WTC11 (cell line): ENCODE data around the gene CTNNA2. TPM values are rescaled to one million over a fixed set of nuclear protein-coding genes. Genes with fewer than 3 reads are reported as not detected.

Source experiments
- ATAC-seq: fragments of 200-7000 bp; cut with Tn5 transposase; 2 replicates; pipeline ENCODE4 v1.10.0; 2021; ENCODE audit warnings: mild to moderate bottlenecking, moderate library complexity
- CTCF ChIA-PET: fragments of 300-600 bp; sonication (Branson Sonifier 250); formaldehyde crosslinking; loops from one replicate; lab custom pipeline; 2021; ENCODE audit warnings: antibody characterized with exemption; lab: Charles Lee
- POLR2A ChIA-PET: fragments of 350-600 bp; sonication (Branson Sonifier 250); formaldehyde crosslinking; loops from one replicate; lab custom pipeline; 2021; ENCODE audit warnings: antibody characterized with exemption; lab: Charles Lee
- DNase-seq: peaks from one replicate; pipeline ENCODE4 v3.0.0; 2021; ENCODE audit warnings: low spot score
- H3K27ac Mint-ChIP-seq: 2 replicates; pipeline ENCODE4 v1.8.0; 2021; ENCODE audit warnings: mixed read lengths
- H3K27me3 Mint-ChIP-seq: 2 replicates; pipeline ENCODE4 v1.8.0; 2021; ENCODE audit warnings: low read depth, mild to moderate bottlenecking, moderate library complexity, mixed read lengths
- H3K36me3 Mint-ChIP-seq: 2 replicates; pipeline ENCODE4 v1.8.0; 2021; ENCODE audit warnings: mixed read lengths
- H3K4me1 Mint-ChIP-seq: 2 replicates; pipeline ENCODE4 v1.8.0; 2022; ENCODE audit warnings: mixed read lengths
- H3K4me3 Mint-ChIP-seq: 2 replicates; pipeline ENCODE4 v1.8.0; 2021; ENCODE audit warnings: mild to moderate bottlenecking, moderate library complexity, mixed read lengths
- H3K9me3 Mint-ChIP-seq: 2 replicates; pipeline ENCODE4 v1.8.0; 2021; ENCODE audit warnings: mixed read lengths
- ETV6 ChIP-seq: sonication (generic); formaldehyde crosslinking; IDR thresholded peaks from 2 replicates; pipeline ENCODE4 v1.8.1; 2022; ENCODE audit warnings: mild to moderate bottlenecking, missing genetic modification reagents
- IRF2 ChIP-seq: sonication (generic); formaldehyde crosslinking; IDR thresholded peaks from 2 replicates; pipeline ENCODE4 v1.8.0; 2022; ENCODE audit warnings: low read depth, missing genetic modification reagents, borderline replicate concordance
- JUN ChIP-seq: sonication (generic); formaldehyde crosslinking; IDR thresholded peaks from 2 replicates; pipeline ENCODE4 v1.8.0; 2023; ENCODE audit warnings: mild to moderate bottlenecking, missing genetic modification reagents
- KAT7 ChIP-seq: sonication (generic); formaldehyde crosslinking; IDR thresholded peaks from 2 replicates; pipeline ENCODE4 v1.8.1; 2023; ENCODE audit warnings: missing genetic modification reagents, mild to moderate bottlenecking, borderline replicate concordance
- NFATC4 ChIP-seq: fragments of 250-450 bp; sonication (Bioruptor Pico); IDR thresholded peaks from 2 replicates; pipeline ENCODE4 v1.9.0; 2021; ENCODE audit warnings: mild to moderate bottlenecking
- NFYB ChIP-seq: sonication (generic); formaldehyde crosslinking; conservative IDR thresholded peaks from 2 replicates; pipeline ENCODE4 v1.8.0; 2022; ENCODE audit warnings: low read depth, missing genetic modification reagents
- SOX15 ChIP-seq: fragments of 250-450 bp; sonication (Bioruptor Pico); IDR thresholded peaks from 2 replicates; pipeline ENCODE4 v1.9.0; 2021; ENCODE audit warnings: mild to moderate bottlenecking
- SP1 ChIP-seq: sonication (generic); formaldehyde crosslinking; conservative IDR thresholded peaks from 2 replicates; pipeline ENCODE4 v1.8.1; 2022; ENCODE audit warnings: missing genetic modification reagents
- TCF7 ChIP-seq: sonication (generic); formaldehyde crosslinking; IDR thresholded peaks from 2 replicates; pipeline ENCODE4 v1.8.0; 2022; ENCODE audit warnings: mild to moderate bottlenecking, low read depth, missing genetic modification reagents, moderate library complexity
- ZNF423 ChIP-seq: fragments of 250-450 bp; sonication (Bioruptor Pico); IDR thresholded peaks from 2 replicates; pipeline ENCODE4 v2.1.2; 2022; ENCODE audit warnings: mild to moderate bottlenecking, moderate library complexity
- total RNA-seq: library from RNA; stranded (reverse); gene quantifications from 3 replicates; pipeline ENCODE4 v1.2.3, GENCODE V29; 2021
- TF ChIP-seq, protein P1 (sequence below): sonication (generic); formaldehyde crosslinking; IDR thresholded peaks from 2 replicates; pipeline ENCODE4 v1.8.0; 2022; ENCODE audit warnings: mild to moderate bottlenecking, missing genetic modification reagents
- TF ChIP-seq, protein P2 (sequence below): fragments of 250-450 bp; sonication (Bioruptor Pico); IDR thresholded peaks from 2 replicates; pipeline ENCODE4 v1.9.0; 2021; ENCODE audit warnings: mild to moderate bottlenecking
- TF ChIP-seq, protein P3 (sequence below): sonication (generic); formaldehyde crosslinking; conservative IDR thresholded peaks from 2 replicates; pipeline ENCODE4 v1.8.1; 2022; ENCODE audit warnings: mild to moderate bottlenecking, missing genetic modification reagents
- TF ChIP-seq, protein P4 (sequence below): fragments of 200-600 bp; IDR thresholded peaks from 2 replicates; pipeline ENCODE4 v1.8.0; 2022; ENCODE audit warnings: antibody characterized with exemption
- TF ChIP-seq, protein P5 (sequence below): sonication (generic); formaldehyde crosslinking; IDR thresholded peaks from 2 replicates; pipeline ENCODE4 v1.8.0; 2022; ENCODE audit warnings: missing genetic modification reagents

Gene CTNNA2
- total RNA-seq, 1 experiment from 2014 or later = 3.8 TPM

DNA sequence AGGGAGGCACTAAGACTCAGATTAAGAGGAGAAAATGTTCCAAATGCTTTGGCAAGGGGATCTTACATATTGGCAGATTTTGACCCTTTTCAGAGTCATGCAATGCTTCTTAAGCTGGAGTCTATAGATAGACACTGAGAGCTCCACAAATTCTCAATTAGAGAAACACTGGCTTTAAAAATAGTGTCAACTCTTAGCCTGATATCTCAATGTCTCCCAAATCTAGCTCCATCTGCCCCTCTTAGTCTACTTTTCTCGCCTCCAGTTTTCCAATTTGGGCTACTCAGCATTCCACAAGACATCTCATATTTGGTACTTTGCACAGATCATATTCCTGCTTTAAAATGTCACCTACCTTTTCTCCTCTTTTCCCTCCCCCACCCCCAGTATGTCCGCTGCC lies 559.1 kb downstream of the CTNNA2 start (continued):
- TF ChIP-seq NFATC4 (CRISPR knock-in tag) (no peak), JUN (CRISPR knock-in tag) (no peak), TCF7 (CRISPR knock-in tag) (no peak), SOX15 (CRISPR knock-in tag) (no peak), SP1 (CRISPR knock-in tag) (no peak), IRF2 (CRISPR knock-in tag) (no peak)
- TF ChIP-seq, protein P1, sequence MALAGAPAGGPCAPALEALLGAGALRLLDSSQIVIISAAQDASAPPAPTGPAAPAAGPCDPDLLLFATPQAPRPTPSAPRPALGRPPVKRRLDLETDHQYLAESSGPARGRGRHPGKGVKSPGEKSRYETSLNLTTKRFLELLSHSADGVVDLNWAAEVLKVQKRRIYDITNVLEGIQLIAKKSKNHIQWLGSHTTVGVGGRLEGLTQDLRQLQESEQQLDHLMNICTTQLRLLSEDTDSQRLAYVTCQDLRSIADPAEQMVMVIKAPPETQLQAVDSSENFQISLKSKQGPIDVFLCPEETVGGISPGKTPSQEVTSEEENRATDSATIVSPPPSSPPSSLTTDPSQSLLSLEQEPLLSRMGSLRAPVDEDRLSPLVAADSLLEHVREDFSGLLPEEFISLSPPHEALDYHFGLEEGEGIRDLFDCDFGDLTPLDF (CRISPR knock-in tag) = no peak
- TF ChIP-seq, protein P2, sequence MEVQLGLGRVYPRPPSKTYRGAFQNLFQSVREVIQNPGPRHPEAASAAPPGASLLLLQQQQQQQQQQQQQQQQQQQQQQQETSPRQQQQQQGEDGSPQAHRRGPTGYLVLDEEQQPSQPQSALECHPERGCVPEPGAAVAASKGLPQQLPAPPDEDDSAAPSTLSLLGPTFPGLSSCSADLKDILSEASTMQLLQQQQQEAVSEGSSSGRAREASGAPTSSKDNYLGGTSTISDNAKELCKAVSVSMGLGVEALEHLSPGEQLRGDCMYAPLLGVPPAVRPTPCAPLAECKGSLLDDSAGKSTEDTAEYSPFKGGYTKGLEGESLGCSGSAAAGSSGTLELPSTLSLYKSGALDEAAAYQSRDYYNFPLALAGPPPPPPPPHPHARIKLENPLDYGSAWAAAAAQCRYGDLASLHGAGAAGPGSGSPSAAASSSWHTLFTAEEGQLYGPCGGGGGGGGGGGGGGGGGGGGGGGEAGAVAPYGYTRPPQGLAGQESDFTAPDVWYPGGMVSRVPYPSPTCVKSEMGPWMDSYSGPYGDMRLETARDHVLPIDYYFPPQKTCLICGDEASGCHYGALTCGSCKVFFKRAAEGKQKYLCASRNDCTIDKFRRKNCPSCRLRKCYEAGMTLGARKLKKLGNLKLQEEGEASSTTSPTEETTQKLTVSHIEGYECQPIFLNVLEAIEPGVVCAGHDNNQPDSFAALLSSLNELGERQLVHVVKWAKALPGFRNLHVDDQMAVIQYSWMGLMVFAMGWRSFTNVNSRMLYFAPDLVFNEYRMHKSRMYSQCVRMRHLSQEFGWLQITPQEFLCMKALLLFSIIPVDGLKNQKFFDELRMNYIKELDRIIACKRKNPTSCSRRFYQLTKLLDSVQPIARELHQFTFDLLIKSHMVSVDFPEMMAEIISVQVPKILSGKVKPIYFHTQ = no peak

DNA sequence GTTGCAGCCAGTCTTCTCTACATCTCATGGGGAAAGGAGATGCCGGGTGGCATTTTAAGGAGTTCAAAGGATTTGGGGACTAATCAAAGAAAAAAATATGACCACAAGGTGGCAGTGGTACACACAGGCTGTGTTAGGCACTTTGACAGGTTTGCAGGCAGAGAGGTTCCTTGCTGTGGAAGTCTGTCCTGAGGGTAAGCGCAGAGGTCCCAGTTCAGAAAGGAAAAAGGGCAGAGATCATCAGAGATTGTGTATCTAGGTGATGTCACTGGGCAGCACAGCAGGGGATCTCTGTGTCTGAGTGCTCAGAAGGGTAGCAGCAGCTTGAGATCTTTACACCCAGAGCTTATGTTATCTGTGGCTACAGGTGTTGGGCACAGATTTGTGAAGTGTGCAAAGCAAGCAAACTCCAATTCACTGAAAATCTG lies 560.3 kb downstream of the CTNNA2 start:
- no peak overlapping the region for H3K4me3 Mint-ChIP-seq

More for the DNA sequence above, 560.3 kb downstream of the CTNNA2 start:
- ATAC-seq (peak; percentile 78), DNase-seq (peak; percentile 30)
- Mint-ChIP-seq H3K4me1 (peaks cover 5% of the 10 kb centered on the region), H3K36me3 (no peaks in the 10 kb centered on the region), H3K27me3 (peaks cover 3% of the 10 kb centered on the region; the same call in 1 of the 2 replicates), H3K9me3 (no peaks in the 10 kb centered on the region), H3K27ac (no peak overlapping the region)
- ChIA-PET CTCF (interaction anchor here (3.4 kb wide), 1 partner anchor 166 kb away, joined by 19 read pairs; no protein-coding TSS in a partner anchor), POLR2A (no interaction called here)
- TF ChIP-seq, protein P3, sequence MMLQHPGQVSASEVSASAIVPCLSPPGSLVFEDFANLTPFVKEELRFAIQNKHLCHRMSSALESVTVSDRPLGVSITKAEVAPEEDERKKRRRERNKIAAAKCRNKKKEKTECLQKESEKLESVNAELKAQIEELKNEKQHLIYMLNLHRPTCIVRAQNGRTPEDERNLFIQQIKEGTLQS (CRISPR knock-in tag) = no peak
- TF ChIP-seq ZNF423 (CRISPR knock-in tag) (no peak), KAT7 (no peak), ETV6 (no peak), NFYB (CRISPR knock-in tag) (no peak)
- TF ChIP-seq, protein P4, sequence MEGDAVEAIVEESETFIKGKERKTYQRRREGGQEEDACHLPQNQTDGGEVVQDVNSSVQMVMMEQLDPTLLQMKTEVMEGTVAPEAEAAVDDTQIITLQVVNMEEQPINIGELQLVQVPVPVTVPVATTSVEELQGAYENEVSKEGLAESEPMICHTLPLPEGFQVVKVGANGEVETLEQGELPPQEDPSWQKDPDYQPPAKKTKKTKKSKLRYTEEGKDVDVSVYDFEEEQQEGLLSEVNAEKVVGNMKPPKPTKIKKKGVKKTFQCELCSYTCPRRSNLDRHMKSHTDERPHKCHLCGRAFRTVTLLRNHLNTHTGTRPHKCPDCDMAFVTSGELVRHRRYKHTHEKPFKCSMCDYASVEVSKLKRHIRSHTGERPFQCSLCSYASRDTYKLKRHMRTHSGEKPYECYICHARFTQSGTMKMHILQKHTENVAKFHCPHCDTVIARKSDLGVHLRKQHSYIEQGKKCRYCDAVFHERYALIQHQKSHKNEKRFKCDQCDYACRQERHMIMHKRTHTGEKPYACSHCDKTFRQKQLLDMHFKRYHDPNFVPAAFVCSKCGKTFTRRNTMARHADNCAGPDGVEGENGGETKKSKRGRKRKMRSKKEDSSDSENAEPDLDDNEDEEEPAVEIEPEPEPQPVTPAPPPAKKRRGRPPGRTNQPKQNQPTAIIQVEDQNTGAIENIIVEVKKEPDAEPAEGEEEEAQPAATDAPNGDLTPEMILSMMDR = peak; percentile 71
- TF ChIP-seq, protein P5, sequence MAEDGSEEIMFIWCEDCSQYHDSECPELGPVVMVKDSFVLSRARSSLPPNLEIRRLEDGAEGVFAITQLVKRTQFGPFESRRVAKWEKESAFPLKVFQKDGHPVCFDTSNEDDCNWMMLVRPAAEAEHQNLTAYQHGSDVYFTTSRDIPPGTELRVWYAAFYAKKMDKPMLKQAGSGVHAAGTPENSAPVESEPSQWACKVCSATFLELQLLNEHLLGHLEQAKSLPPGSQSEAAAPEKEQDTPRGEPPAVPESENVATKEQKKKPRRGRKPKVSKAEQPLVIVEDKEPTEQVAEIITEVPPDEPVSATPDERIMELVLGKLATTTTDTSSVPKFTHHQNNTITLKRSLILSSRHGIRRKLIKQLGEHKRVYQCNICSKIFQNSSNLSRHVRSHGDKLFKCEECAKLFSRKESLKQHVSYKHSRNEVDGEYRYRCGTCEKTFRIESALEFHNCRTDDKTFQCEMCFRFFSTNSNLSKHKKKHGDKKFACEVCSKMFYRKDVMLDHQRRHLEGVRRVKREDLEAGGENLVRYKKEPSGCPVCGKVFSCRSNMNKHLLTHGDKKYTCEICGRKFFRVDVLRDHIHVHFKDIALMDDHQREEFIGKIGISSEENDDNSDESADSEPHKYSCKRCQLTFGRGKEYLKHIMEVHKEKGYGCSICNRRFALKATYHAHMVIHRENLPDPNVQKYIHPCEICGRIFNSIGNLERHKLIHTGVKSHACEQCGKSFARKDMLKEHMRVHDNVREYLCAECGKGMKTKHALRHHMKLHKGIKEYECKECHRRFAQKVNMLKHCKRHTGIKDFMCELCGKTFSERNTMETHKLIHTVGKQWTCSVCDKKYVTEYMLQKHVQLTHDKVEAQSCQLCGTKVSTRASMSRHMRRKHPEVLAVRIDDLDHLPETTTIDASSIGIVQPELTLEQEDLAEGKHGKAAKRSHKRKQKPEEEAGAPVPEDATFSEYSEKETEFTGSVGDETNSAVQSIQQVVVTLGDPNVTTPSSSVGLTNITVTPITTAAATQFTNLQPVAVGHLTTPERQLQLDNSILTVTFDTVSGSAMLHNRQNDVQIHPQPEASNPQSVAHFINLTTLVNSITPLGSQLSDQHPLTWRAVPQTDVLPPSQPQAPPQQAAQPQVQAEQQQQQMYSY (CRISPR knock-in tag) = no peak
